ENCODE results near the gene IQGAP1.

The IQGAP1 gene

GRCh38 chr15:90365414-90366055 lies 22.5 kb upstream of the IQGAP1 start:
- Histone ChIP-seq H2AFZ (no peak overlapping the region), H3K36me3 (ENCODE audit: control insufficient read depth, insufficient read depth, low read length) (no peaks in the 10 kb centered on the region), H3K4me2 (ENCODE audit: low read length) (no peak overlapping the region), H3K4me1 (peaks cover 4% of the 10 kb centered on the region), H3K4me3 (ENCODE audit: low read depth, low read length) (no peak overlapping the region), H3K27me3 (ENCODE audit: control insufficient read depth, insufficient read depth, low read length) (no peaks in the 10 kb centered on the region), H3K27ac (no peak overlapping the region), H3K79me2 (no peaks in the 10 kb centered on the region), H3K9me3 (ENCODE audit: control insufficient read depth, low read length) (no peaks in the 10 kb centered on the region), H3K9ac (no peak overlapping the region)
- no peak for TF ChIP-seq CTCF (IDR thresholded peaks at IDR 0.05)

GRCh38 chr15:90367576-90367975 lies 20.5 kb upstream of the IQGAP1 start:
- Histone ChIP-seq H3K27me3 (ENCODE audit: control insufficient read depth, insufficient read depth, low read length) (no peaks in the 10 kb centered on the region), H3K36me3 (ENCODE audit: control insufficient read depth, insufficient read depth, low read length) (no peaks in the 10 kb centered on the region), H3K79me2 (no peaks in the 10 kb centered on the region), H3K9me3 (ENCODE audit: control insufficient read depth, low read length) (no peaks in the 10 kb centered on the region), H3K9ac (no peak overlapping the region), H3K27ac (no peak overlapping the region), H2AFZ (no peak overlapping the region), H3K4me2 (ENCODE audit: low read length) (no peak overlapping the region), H3K4me1 (peaks cover 4% of the 10 kb centered on the region), H3K4me3 (ENCODE audit: low read depth, low read length) (no peak overlapping the region)
- TF ChIP-seq CTCF (IDR thresholded peaks at IDR 0.05): no peak

GRCh38 chr15:90375071-90375470 lies 13.0 kb upstream of the IQGAP1 start:
- Histone ChIP-seq H3K4me2 (ENCODE audit: low read length) (no peak overlapping the region), H3K9me3 (ENCODE audit: control insufficient read depth, low read length) (no peaks in the 10 kb centered on the region), H3K9ac (no peak overlapping the region), H3K27me3 (ENCODE audit: control insufficient read depth, insufficient read depth, low read length) (no peaks in the 10 kb centered on the region), H3K79me2 (no peaks in the 10 kb centered on the region), H2AFZ (no peak overlapping the region), H3K27ac (no peak overlapping the region), H3K4me3 (ENCODE audit: low read depth, low read length) (no peak overlapping the region), H3K4me1 (no peaks in the 10 kb centered on the region), H3K36me3 (ENCODE audit: control insufficient read depth, insufficient read depth, low read length) (no peaks in the 10 kb centered on the region)
- TF ChIP-seq CTCF (IDR thresholded peaks at IDR 0.05): no peak

- H3K27ac ChIP-seq: no peak overlapping the region
- TF ChIP-seq CTCF (IDR thresholded peaks at IDR 0.05): no peak
- H3K4me1 ChIP-seq: no peaks in the 10 kb centered on the region
- no peaks in the 10 kb centered on the region for H3K9me3 ChIP-seq (ENCODE audit: control insufficient read depth, low read length)
- no peaks in the 10 kb centered on the region for H3K27me3 ChIP-seq (ENCODE audit: control insufficient read depth, insufficient read depth, low read length)
- H3K9ac ChIP-seq: no peak overlapping the region
- no peak overlapping the region for H2AFZ ChIP-seq
- H3K4me2 ChIP-seq (ENCODE audit: low read length): no peak overlapping the region
- no peaks in the 10 kb centered on the region for H3K79me2 ChIP-seq
- H3K4me3 ChIP-seq (ENCODE audit: low read depth, low read length): no peak overlapping the region
- H3K36me3 ChIP-seq (ENCODE audit: control insufficient read depth, insufficient read depth, low read length): no peaks in the 10 kb centered on the region
Measured at GRCh38 chr15:90376789-90377188, 11.3 kb upstream of the IQGAP1 start.

GRCh38 chr15:90379263-90379662 lies 8.8 kb upstream of the IQGAP1 start:
- H2AFZ ChIP-seq: no peak overlapping the region
- H3K36me3 ChIP-seq (ENCODE audit: control insufficient read depth, insufficient read depth, low read length): no peaks in the 10 kb centered on the region
- no peak overlapping the region for H3K4me2 ChIP-seq (ENCODE audit: low read length)
- no peaks in the 10 kb centered on the region for H3K4me1 ChIP-seq
- no peak overlapping the region for H3K4me3 ChIP-seq (ENCODE audit: low read depth, low read length)
- H3K9ac ChIP-seq: no peak overlapping the region
- no peaks in the 10 kb centered on the region for H3K79me2 ChIP-seq
- TF ChIP-seq CTCF (IDR thresholded peaks at IDR 0.05): no peak
- no peaks in the 10 kb centered on the region for H3K27me3 ChIP-seq (ENCODE audit: control insufficient read depth, insufficient read depth, low read length)
- no peaks in the 10 kb centered on the region for H3K9me3 ChIP-seq (ENCODE audit: control insufficient read depth, low read length)
- H3K27ac ChIP-seq: no peak overlapping the region

Measured in parathyroid adenoma (tissue), 2 donors.